Fibroblast of the conjunctiva (primary cell): Measurements from ENCODE around the gene IGFL3.
A peak's percentile ranks its signal among the peaks of the same experiment; 100 is the strongest.
"Not testable (repeated sequence)": the region's sequence is repeated elsewhere in the genome, so short reads cannot be mapped to it uniquely, and the experiment has no call there.

ENCODE experiments used
- DNase-seq: peaks from one replicate; pipeline ENCODE4 v3.0.0-alpha.2; 2010; ENCODE audit warnings: low read depth

IGFL3 gene

DNA sequence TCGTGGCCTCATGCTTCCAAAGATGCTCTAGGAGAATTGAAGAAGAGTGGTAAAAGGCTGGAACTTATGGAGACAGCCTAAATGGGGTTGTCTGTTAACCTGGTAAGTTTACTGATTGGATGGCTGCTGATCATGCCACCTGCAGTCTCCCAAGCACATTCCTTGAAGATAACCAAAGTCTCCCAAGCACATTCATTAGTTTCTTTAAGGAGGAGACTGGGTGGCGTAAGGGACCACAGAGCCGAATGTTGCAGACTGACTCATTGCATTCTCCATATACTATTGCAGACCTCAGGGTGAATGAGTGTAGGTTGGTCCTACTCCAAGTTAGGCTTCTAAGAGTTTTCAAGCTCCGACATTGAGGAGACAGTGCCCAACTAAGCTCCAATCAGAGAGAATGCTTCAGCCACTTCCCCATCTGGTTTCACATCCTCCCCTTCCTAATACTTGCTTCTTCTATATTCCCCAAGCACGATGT is at the start of gene IGFL3:
IGFL3 (minus strand) TSS at position 51 of the 478 bp plus-strand sequence; CDS start at position 12, 39 bp downstream.
- DNase-seq: no peak

DNA sequence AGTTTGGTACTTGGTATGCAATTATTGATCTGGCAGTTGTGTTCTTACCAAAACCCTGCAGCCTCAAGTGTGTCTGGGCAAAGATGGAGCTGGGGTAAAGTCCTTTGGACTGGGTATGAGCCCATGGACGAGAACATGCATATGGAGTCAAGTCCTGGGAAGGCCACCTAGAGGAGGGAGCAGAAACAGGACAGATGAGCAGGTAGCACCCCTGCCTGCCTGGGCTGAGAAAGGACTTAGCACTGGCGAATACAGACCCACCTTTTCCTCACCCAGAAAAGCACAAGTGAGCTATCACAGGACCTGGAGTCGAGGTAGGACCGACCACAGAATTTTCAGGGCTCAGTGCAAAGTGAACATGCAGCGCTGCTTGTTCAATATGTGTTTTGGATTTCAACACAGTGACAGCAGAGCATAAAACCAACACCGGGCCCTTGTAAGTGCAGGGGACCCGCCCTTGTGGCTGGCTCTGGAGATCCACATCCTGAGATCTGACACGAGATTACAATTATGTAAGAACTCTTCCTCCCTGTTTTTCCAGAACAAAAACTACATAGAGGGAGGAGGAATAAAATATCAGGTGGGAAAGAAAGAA is 49.5 kb upstream of the IGFL3 start:
- no peak for DNase-seq

DNA sequence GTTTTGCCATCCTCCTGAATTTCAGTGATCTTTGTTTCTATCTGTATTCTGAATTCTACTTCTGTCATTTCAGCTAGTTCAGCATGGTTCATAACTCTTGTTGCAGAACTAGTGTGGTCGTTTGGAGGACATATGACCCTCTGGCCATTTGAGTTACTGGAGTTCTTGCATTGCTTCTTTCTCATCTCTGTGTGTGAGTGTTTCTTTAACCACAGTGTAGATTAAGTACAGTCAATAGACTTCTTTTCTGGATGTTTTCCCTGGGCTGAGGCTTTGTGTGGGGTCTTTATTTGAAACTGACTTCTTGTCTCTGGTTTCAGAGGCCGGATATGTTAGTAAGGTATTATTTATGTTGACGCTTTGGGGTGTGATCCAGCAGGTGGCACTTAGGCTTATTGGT is 38.2 kb upstream of the IGFL3 start:
- no peak for DNase-seq

DNA sequence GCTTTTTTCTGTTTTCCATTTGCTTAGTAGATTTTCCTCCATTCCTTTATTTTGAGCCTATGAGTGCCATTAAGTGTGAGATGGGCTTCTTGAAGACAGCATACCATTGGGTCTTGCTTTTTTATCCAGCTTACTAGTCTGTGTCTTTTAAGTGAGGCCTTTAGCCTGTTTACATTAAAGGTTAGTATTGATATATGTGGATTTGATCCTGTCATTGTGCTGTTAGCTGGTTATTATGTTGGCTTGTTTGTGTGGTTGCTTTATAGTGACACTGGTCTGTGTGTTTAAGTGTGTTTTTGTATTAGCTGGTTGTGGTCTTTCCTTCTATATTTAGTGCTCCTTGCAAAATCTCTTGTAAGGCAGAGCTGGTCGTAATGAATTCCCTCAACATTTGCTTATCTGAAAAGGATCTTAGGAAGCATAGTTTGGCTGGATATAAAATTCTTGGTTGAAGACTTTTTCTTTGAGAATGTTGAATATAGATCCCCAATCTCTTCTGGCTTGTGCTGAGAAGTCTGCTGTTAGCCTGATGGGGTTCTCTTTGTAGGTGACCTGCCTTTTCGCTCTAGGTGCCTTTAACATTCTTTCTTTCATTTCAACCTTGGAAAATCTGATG is 37.3 kb upstream of the IGFL3 start:
- not testable (repeated sequence) for DNase-seq

DNA sequence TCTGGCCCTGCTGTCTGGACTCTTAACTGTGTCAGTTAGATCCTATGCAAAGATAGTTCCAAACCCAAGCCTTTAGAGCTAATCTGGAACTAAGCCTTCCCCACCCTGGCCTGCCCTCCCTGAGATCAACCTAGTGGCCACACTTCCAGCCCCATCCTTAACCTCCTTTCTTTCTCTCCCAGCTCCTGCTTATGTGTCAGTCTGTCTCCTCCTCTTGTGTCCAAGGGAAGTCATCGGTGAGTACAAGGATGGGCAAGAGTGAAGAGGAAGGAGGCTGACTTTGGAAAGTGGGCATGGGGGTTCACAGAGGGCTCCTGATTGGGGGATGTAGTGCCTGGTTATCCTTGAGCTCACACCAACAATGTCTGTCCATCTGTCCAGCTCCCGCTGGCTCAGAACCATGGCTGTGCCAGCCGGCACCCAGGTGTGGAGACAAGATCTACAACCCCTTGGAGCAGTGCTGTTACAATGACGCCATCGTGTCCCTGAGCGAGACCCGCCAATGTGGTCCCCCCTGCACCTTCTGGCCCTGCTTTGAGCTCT is 35.8 kb upstream of the IGFL3 start:
- no peak for DNase-seq

DNA sequence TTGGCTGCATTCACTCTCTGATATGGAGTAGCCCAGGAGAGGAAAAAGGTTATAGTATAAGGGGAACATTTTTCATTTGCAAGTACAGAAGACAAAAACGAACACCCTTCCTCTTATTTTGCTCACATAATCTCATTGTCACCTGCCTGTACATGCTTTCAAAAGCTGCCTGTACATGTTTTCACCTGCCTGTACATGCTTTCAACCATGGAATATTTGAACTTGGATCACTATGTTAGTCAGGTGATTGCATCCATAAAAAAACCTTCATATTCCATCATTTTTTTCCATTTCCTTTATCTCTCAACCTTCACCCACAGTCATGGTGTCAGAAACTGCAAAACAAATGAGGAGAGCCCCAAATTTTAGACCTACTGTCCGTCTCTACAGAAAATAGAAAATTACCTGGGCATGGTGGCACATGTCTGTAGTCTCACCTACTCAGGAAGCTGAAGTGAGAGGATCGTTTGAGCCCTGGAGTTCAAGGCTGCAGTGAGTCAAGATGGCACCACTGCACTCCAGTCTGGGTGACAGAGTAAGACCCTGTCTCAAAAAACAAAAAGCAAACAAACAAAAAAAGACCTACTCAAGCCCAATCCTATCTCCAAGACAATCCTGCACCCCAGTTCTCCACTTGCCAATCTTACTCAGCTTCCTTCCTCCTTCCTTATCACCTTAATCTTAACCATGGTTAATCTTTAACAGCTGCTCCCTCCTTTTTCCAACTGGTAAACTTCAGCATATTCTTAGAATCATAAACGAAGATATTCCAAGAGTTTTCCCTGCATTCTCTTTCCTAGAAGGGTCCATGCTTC is 35.1 kb upstream of the IGFL3 start:
- DNase-seq: no peak

DNA sequence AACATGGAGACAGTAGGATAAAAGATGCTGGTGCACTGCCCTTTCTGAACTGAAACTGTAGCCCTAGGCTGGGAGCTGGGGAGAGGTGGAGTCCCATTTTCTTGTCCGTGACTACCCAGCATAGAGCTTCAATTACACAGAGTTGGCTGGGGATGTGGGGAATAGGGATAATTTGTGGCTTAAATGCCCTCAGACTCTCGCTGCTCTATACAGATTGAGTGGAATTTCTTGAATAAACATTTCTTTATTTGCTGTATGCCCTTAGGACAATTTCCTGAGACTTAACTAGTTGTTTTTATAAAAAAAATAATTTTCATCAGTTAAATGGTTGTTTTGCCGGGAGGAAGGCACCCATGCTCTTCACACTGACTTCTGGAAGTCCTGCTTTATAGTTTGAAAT is 30.7 kb upstream of the IGFL3 start:
- DNase-seq: no peak

DNA sequence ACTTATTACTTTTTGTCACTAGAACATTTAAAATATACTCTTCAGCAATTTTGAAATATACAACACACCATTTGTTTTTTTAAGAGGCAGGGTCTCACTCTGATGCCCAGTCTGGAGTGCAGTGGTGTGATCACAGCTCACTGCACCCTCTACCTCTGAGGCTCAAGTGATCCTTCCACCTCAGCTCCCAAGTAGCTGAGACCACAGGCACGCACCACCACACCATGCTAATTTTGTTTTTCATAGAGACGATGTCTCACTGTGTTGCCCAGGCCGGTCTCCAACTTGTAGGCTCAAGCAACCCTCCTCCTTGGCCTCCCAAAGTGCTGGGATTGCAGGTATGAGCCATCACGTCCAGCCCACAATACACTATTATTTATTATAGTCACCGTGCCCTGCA is 26.1 kb upstream of the IGFL3 start:
- no peak for DNase-seq

DNA sequence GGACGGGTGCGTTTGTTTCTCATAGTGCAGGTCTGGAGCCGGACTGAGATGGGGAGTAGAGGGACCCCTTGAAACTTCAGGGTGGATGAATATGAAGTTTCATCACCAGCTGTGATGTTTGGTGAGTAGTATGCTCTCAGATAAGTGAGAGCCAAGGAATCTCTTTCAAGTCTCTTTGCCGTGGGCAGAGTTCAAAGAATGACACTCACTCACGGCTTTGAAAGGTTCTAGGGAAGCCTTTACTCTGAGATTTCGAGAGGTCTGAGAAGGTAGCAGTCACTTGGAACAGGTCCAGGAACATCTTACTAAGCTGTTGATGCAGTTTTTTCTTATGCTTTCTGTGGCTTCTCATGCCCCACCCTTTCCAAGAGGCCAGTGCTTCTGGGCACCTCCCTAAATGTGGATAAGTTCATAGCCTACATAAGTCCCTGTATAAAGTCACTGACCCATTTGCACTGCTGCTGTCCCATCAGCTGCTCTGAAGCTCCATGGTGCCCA is 23.4 kb upstream of the IGFL3 start, which contains the start of gene IGFL2:
IGFL2 (plus strand) TSS at position 448 of the 498 bp plus-strand sequence; CDS start at position 489, 41 bp downstream.
- no peak for DNase-seq

DNA sequence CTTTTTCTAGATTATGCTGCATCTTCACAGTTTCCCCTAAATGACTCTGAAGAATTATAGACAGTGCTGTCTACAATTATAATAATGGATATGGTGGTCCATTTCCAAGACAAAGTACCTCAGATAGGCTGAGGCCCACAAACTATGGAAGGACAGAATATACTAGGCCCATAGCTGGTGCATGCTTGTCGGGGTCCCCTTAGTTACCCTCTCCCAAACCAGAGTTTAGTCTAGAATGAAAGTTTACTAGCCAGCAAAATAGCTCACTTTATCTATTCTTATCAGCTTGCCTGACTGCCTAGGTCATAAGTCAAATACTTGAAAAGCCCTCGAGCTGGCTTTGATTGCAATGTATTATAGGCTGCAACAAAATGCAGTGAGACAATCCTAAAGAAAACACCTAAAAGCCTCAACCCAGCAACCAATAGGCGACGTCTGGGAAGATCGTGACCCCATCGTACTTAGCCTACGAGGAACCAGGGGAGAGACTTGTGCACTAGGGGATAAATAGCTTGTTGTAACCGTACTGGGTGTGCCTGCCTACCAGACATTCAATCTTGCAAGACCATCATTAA is 22.8 kb upstream of the IGFL3 start:
- DNase-seq: no peak

DNA sequence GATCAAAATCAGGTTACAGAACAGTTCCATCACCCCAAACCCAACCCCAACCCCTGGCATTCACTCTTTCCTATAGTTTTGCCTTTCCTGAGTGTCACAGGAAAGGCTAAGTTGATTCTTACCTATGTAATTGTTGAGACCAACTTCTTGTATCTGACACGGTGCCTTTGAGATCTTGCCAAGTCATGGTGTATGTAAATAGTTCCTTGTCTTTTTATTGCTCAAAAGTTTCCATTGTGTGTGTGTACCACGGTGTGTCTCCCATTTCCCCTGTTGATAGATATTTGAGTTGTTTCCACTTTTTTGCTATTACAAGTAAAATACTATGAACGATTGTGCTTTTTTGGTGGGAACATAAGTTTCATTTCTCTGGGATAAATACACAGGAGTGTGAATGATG is 20.3 kb upstream of the IGFL3 start:
- no peak for DNase-seq

DNA sequence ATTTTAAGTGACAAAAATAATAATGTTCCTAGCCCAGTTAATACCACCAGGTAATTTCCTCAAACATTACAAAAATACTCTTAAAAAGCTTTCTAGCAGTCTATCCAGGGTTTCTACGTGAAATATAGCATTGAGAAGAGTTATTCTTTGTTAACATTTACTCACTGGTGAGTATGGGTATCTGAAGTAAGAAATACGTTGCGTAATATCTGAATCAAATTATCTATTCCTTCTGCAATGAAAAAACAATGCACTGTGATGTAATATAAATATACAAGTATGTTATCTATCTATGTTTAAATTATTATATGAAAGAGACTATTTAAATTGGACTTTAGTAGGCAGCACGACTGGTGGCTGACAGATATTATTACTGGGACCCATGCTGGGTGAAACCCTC is 17.8 kb upstream of the IGFL3 start:
- no peak for DNase-seq

DNA sequence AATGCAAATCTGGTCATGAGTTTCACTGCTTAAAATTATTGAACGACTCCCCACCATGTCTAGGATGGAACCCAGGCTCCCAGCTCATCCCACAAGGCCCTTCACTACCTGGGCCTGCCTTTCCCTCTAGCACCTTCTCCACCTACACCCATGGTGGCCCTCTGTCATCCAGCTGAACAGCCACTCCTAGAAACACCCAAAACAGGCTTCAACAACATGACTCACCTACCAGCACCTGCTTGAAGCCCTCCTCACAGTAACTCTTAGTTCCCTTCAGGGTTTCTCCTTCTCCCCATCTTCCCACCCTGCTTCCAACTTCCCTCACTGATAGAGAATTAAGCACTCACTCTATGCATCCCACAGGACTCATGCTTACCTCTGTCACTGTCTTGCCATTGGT is 16.9 kb upstream of the IGFL3 start:
- DNase-seq: no peak

DNA sequence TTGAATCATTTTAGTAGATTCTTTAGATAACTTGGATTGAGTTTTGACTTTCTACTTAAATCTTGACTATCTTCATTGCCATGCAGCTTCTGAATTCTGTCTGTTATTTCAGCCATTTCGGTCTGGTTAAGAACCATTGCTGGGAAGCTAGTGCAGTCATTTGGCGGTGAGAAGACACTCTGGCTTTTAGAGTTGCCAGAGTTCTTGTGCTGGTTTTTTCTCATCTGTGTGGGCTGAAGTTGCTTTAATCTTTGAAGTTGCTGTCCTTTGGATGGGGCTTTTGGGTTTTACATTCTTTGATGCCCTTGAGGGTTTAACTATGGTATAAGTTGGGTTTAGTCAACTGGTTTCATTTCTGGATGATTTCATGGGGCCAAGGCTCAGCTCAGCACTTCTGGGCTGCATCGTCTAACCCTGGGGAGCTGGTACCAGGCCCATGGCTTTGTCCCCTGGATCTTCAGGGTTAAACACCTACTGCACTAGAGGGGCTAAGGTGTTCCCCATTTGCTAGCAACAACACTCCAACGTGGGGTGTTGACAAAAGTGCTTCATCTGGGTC is 13.5 kb upstream of the IGFL3 start:
- DNase-seq: no peak

DNA sequence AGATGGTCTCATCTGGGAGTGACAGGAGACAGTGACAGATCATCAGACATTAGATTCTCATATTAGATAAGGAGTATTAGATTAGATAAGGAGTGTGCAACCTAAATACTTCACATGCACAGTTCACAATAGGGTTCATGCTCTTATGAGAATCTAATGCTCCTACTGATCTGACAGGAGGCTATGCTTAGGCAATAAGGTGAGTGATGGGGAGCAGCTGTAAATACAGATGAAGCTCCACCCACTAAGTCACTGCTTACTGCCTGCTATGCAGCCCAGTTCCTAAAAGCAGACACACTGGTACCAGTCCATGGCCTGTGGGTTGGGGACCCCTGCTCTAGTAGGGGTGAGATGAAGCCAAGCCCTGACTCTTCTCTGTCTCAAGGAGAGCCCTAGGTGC is 10.0 kb upstream of the IGFL3 start:
- DNase-seq: no peak

DNA sequence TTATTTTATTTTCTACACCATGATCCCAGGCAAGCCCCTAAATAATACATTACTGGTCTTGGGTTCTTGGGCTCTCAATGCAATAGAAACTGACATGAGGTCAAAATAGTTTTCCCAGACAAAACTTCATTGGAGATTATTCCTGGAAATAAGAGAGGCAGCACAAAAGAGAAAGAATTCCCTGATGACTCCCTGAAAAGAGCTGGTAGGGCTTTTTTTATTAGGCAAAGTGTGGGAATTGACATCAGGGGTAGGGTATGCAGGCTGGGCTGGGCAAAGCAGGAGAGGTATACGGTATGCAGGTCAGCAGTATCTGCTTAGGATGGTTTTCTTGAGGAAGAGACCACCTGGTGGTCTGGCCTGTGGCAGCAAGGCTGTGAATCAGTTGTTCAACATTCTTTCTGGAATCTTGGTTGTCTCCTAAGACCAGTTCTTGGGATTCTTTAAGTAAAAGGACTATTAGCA is 9.3 kb upstream of the IGFL3 start:
- DNase-seq: no peak

DNA sequence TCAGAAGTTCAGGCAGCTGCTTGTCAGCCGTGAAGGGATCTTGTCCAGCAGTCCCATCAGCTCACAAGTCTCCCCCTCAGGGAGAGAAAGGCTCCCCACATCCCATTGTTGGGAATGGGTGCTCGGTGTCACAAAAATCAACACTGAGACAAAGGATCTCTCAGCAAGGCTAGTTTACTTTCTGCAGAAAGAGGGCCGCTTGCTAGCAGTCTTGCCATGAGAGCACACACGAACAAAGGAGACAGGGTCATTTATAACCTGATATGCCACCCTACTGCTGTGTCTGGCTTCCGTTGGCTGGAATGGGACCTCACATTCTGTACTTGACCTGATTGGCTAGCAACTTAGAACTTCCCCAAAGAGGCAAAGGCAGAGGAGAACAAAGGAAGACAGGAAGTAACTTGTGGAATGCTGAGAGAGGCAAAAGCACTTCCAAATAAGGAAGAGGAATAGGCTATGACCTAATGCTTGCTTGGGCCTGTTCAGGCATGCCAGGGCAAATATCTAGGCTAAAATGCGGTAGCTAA is 8.7 kb upstream of the IGFL3 start:
- DNase-seq: peak; percentile 87

DNA sequence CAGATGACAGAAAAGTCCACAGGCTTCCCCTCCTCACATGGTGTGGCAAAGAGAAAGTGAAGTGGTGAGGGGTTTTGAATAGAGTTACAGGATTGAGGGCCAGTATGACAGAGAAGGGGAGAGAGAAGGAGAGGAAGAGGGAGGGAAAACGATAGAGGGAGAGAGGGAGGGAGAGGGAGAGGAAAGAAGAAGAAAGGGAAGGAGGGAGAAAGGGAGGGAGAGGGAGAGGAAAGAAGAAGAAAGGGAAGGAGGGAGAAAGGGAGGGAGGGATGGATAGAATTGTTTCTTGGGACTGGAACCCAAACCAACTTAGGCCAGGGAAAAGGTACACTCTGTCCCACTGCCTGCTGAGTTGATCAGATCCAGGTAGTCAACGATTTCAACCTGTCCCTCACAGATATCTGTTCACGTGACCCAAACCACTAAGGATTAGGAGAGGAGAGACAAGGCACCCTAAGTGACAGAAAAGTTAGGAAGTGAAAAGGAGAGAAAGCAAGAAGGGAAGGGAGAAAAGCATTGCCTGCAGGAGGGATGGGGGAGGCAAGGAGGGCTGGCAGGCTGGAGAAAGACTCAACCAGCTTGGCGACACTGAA is 8.1 kb upstream of the IGFL3 start:
- no peak for DNase-seq

DNA sequence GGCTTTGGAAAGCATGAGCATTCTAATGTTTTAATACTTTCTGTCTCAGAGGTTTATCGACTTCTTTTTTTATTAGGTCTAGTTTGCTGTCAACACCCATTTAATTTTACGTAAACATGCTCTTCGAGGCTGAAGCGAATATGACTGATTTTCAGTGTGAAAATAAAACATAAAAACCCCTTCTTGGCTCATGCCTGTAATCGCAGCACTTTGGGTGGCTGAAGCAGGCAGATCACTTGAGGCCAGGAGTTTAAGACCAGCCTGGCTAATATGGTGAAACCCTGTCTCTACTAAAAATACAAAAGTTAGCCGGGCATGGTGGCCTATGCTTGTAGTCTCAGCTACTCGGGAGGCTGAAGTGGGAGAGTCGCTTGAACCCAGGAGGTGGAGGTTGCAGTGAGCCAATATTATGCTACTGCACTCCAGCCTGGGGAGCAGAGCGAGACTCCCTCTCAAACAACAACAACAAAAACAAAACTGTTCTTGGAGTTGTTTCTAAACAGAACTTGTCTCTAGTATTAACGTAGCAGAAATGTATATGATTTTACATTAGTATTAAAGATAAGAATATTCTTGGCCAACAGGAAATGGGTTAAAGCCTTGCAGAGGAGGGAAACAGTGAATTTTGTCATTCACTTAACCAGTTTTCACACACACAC is 7.1 kb upstream of the IGFL3 start:
- DNase-seq: no peak

DNA sequence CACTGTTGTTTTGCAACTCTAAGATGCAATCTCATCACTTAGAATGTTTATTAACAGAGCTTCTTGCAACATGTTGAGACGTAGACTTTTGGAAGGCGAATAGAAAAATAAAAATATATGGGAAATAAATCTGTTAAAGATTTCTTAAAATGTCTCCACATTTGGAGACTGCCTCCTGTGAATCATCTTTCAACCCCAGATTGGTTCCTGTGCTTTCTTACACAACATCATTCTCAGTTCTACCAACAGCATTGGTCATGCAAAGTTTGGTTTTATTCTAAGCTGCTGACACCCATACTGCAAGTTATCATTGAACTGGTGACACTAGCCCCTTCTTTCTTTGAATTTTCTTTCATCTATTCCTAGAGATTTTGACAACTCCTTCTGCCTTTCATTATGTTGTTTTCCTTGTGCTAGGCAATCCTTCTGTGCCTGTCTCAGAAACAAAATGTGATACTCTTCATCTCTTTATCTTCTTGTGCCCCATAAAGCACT is 1.6 kb upstream of the IGFL3 start:
- no peak for DNase-seq
